Omental fat pad (tissue), 4 donors: ENCODE measurements around the gene LRRN1. TPM values are rescaled to one million over a fixed set of nuclear protein-coding genes. Genes with fewer than 3 reads are reported as not detected.
"Not testable (repeated sequence)": the region's sequence is repeated elsewhere in the genome, so short reads cannot be mapped to it uniquely, and the experiment has no call there.

Source experiments
- ATAC-seq: fragments of 150-250 bp; one replicate; pipeline ENCODE4 v1.9.1; 2016; ENCODE audit warnings: mild to moderate bottlenecking, moderate library complexity; ENCODE audit not compliant: low FRiP score
- DNase-seq: peaks from one replicate; pipeline ENCODE4 v3.0.0-alpha.2; 2019; ENCODE audit warnings: low spot score
- total RNA-seq, 4 donors: library from RNA; depleted of rRNA; stranded (reverse); fragments of >200 nt; gene quantifications; one replicate each; pipeline ENCODE4 v1.1.0, GENCODE V29; 2016
- TF ChIP-seq, protein P1 (sequence below), 3 donors: fragments of 450-650 bp; IDR thresholded peaks; one replicate each; pipeline ENCODE4 v1.5.1; 2016 to 2017; ENCODE audit warnings: antibody characterized with exemption in 3 of 3, mild to moderate bottlenecking in 3 of 3, moderate library complexity in 2 of 3

Gene LRRN1
- total RNA-seq, 4 donors from 2014 or later: 0.32 to 4.7 (median 1.2) TPM

DNA sequence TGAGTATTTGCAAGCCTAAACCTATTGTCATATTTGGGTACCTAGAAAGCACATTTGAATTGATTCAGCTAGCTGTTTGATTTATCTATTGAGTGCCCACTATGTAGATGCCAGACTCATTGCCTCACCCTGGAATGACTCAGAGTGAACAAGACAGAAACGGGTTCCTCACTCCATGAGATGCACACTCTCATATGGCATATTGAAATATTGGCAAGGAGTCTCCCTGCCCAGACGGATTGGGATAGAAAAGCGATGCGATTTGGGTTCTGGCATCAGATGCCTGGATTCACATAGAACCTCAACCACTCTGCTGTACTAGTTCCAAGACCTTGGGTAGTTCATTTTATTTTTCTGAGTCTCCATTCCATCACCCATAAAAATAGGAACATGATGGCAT lies 22.5 kb downstream of the LRRN1 start:
- TF ChIP-seq, protein P1, sequence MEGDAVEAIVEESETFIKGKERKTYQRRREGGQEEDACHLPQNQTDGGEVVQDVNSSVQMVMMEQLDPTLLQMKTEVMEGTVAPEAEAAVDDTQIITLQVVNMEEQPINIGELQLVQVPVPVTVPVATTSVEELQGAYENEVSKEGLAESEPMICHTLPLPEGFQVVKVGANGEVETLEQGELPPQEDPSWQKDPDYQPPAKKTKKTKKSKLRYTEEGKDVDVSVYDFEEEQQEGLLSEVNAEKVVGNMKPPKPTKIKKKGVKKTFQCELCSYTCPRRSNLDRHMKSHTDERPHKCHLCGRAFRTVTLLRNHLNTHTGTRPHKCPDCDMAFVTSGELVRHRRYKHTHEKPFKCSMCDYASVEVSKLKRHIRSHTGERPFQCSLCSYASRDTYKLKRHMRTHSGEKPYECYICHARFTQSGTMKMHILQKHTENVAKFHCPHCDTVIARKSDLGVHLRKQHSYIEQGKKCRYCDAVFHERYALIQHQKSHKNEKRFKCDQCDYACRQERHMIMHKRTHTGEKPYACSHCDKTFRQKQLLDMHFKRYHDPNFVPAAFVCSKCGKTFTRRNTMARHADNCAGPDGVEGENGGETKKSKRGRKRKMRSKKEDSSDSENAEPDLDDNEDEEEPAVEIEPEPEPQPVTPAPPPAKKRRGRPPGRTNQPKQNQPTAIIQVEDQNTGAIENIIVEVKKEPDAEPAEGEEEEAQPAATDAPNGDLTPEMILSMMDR (IDR thresholded peaks at IDR 0.05): no peak
- ATAC-seq: no peak
- DNase-seq: no peak

DNA sequence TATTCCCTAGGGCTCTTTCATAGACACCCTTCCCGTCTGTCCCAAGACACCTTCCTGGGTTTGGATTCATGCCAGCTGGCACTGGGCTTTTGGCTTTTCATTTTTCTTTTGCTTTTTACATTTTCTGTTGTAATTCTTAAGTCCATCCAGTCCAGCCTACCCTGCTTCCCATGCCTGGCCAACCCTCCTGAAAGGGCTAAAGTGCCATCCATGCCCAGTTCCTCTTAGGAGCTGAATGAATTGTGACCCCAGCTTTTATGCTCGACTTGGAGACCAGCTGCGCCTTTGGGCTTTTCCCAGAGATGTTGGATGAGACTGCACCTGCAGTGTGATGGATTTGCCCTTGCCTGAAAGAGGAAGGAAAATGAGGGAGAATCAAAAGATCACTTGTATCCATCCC lies 25.8 kb downstream of the LRRN1 start:
- ATAC-seq (no peak), DNase-seq (no peak)
- TF ChIP-seq, protein P1 (IDR thresholded peaks at IDR 0.05): no peak

- DNase-seq (no peak), ATAC-seq (no peak)
- TF ChIP-seq, protein P1 (IDR thresholded peaks at IDR 0.05): no peak
Observed at GRCh38 chr3:3826521-3826920, 27.3 kb downstream of the LRRN1 start.

GRCh38 chr3:3827111-3827510 lies 27.9 kb downstream of the LRRN1 start:
- DNase-seq: no peak
- ATAC-seq: no peak
- TF ChIP-seq, protein P1 (IDR thresholded peaks at IDR 0.05): no peak

DNA sequence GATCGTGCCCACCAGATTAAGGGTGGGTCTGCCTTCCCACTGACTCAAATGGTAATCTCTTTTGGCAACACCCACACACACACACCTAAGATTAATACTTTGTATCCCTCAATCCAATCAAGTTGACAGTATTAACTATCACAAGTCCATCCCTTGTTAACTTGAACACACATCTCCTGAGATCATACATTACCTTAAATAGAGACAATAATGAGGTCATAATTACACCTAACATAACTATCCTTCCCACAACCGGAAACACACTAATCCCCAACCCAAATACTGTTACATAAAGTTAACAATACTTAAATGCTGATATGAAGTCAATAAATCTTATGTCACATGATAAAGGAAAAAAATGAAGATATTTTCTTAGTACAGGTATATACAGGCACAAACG lies 29.2 kb downstream of the LRRN1 start:
- ATAC-seq, DNase-seq: not testable (repeated sequence)

DNA sequence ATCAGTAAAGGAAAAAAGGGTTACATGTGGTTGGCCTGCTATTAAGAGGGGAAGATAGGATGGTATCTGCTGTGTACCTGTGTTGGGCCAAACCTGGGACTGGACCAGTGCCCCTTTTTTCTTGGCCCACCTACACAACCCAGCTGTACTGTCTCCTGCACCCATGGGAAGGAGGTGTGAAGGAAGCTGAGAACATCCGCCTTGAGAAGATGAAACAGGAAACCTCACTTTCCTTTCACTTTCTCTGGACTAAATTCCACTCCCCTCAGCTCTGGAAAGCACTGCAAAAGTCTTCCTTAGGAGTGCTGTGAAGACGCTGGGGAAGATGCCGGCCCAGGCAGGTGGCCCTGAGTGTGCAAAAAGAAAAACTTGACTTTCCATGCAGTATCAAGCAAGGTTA lies 37.6 kb downstream of the LRRN1 start:
- no peak for DNase-seq
- TF ChIP-seq, protein P1 (IDR thresholded peaks at IDR 0.05): no peak
- ATAC-seq: no peak

- no peak for DNase-seq
- ATAC-seq: no peak
- TF ChIP-seq, protein P1 (IDR thresholded peaks at IDR 0.05): no peak
Observed at GRCh38 chr3:3842356-3842755, 43.1 kb downstream of the LRRN1 start.
